ENCODE results near the gene MMRN2.

- no peak for TF ChIP-seq POLR2A (IDR thresholded peaks at IDR 0.05)
- no peak for TF ChIP-seq EP300 (IDR thresholded peaks at IDR 0.05)
- no peak for TF ChIP-seq CTCF (IDR thresholded peaks at IDR 0.05)
- no peak for TF ChIP-seq POLR2AphosphoS5 (IDR thresholded peaks at IDR 0.05)
These were observed 24.3 kb upstream of the MMRN2 start for GRCh38 chr10:86981716-86982115.

Measured in upper lobe of left lung (tissue), 4 donors.